ENCODE data around the gene HSBP1L1. TPM values are rescaled to one million over a fixed set of nuclear protein-coding genes. Genes with fewer than 3 reads are reported as not detected.

Gene HSBP1L1
- polyA plus RNA-seq, 1 of the 3 experiments (the other 2 are of a cell fraction): 7.4 TPM

- CTCF ChIA-PET: interaction anchor here (0.7 to 1.0 kb wide), 2 partner anchors 11 to 15 kb away, joined by 3 read pairs; no protein-coding TSS in a partner anchor
- no peaks in the 10 kb centered on the region for H3K27me3 ChIP-seq (ENCODE audit: insufficient read depth)
- H3K79me2 ChIP-seq (ENCODE audit: insufficient read depth): no peaks in the 10 kb centered on the region; the same call in 1 of the 2 replicates
- TF ChIP-seq NFIC (IDR thresholded peaks at IDR 0.05; ENCODE audit: borderline replicate concordance) (peak; percentile 62), USF2 (IDR thresholded peaks at IDR 0.05; ENCODE audit: borderline replicate concordance, low read depth, low read length) (no peak)
- DNase-seq: peak; percentile 58
- peaks cover 0 to 12% of the 10 kb centered on the region in 2 experiments; a peak in 1 of 4 replicates for H3K4me1 ChIP-seq (ENCODE audit: control insufficient read depth in 1 of 2, insufficient read depth in 2 of 2, low read depth in 1 of 2, low read length in 1 of 2)
- H3K4me2 ChIP-seq: peak overlapping the region; percentile 79
- no peaks in the 10 kb centered on the region for H3K9me3 ChIP-seq
- no peak overlapping the region; the same call in 1 of the 2 replicates for H3K9ac ChIP-seq
- no peaks in the 10 kb centered on the region for H4K20me1 ChIP-seq (ENCODE audit: insufficient read depth)
- 60% methylated on average over 15 of the region's 24 CpGs for WGBS (ENCODE audit: low lambda C conversion rate)
- H3K27ac ChIP-seq (ENCODE audit: low read depth in 2 of 2, low read length in 1 of 2): no peak overlapping the region
- H2AFZ ChIP-seq (ENCODE audit: low read depth): no peak overlapping the region
- H3K9me2 ChIP-seq: no peaks in the 10 kb centered on the region
- peaks cover 6% of the 10 kb centered on the region for H3F3A ChIP-seq (replicated peaks; ENCODE audit: insufficient read depth)
- H3K4me3 ChIP-seq (ENCODE audit: low read depth in 2 of 2, low read length in 1 of 2): peak overlapping the region in 1 of 2 experiments; percentile 56; a peak in 3 of 4 replicates
- peaks cover 0 to 6% of the 10 kb centered on the region in 2 experiments for H3K36me3 ChIP-seq (replicated peaks in 1 of 2; ENCODE audit: control insufficient read depth in 1 of 2, insufficient read depth in 2 of 2, low read length in 1 of 2)
- POLR2A ChIA-PET: no interaction called here
Measured at GRCh38 chr18:79965119-79965902, 868 bp downstream of the HSBP1L1 start.

GRCh38 chr18:79970419-79971133 is 6.1 kb downstream of the HSBP1L1 start:
- Histone ChIP-seq H3F3A (replicated peaks; ENCODE audit: insufficient read depth) (peaks cover 10% of the 10 kb centered on the region), H3K27ac (ENCODE audit: low read depth in 2 of 2, low read length in 1 of 2) (no peak overlapping the region), H3K9me3 (no peaks in the 10 kb centered on the region), H2AFZ (ENCODE audit: low read depth) (no peak overlapping the region), H4K20me1 (ENCODE audit: insufficient read depth) (peaks cover 21% of the 10 kb centered on the region; the same call in 1 of the 2 replicates), H3K36me3 (replicated peaks in 1 of 2; ENCODE audit: control insufficient read depth in 1 of 2, insufficient read depth in 2 of 2, low read length in 1 of 2) (peaks cover 19 to 45% of the 10 kb centered on the region in 2 experiments), H3K4me3 (ENCODE audit: low read depth in 2 of 2, low read length in 1 of 2) (no peak overlapping the region), H3K9ac (no peak overlapping the region), H3K4me1 (ENCODE audit: control insufficient read depth in 1 of 2, insufficient read depth in 2 of 2, low read depth in 1 of 2, low read length in 1 of 2) (peaks cover 0 to under 1% of the 10 kb centered on the region in 2 experiments; a peak in 1 of 4 replicates), H3K9me2 (no peaks in the 10 kb centered on the region), H3K4me2 (no peak overlapping the region), H3K27me3 (ENCODE audit: insufficient read depth) (no peaks in the 10 kb centered on the region), H3K79me2 (ENCODE audit: insufficient read depth) (peaks cover 37% of the 10 kb centered on the region)
- ChIA-PET CTCF (interaction anchor here (0.9 kb wide), 1 partner anchor 11 kb away, joined by 3 read pairs; no protein-coding TSS in a partner anchor), POLR2A (no interaction called here)
- TF ChIP-seq MEF2A (IDR thresholded peaks at IDR 0.05; ENCODE audit: borderline replicate concordance, low read depth) (no peak), IRF3 (IDR thresholded peaks at IDR 0.05; ENCODE audit: low read depth, low read length) (no peak), REST (IDR thresholded peaks at IDR 0.05; ENCODE audit: low read depth, low read length) (no peak), EP300 (IDR thresholded peaks at IDR 0.05; ENCODE audit: borderline replicate concordance in 1 of 2, low read depth in 1 of 2, low read length in 1 of 2) (no peak), NRF1 (IDR thresholded peaks at IDR 0.05; ENCODE audit: low read depth, low read length) (no peak), NFIC (IDR thresholded peaks at IDR 0.05; ENCODE audit: borderline replicate concordance) (no peak), RXRA (IDR thresholded peaks at IDR 0.05; ENCODE audit: borderline replicate concordance, low read depth) (no peak), RAD21 (IDR thresholded peaks at IDR 0.05; ENCODE audit: low read length) (no peak), USF2 (IDR thresholded peaks at IDR 0.05; ENCODE audit: borderline replicate concordance, low read depth, low read length) (no peak), PBX3 (IDR thresholded peaks at IDR 0.05) (no peak), TEAD4 (IDR thresholded peaks at IDR 0.05; ENCODE audit: borderline replicate concordance, insufficient read depth) (no peak), JUND (IDR thresholded peaks at IDR 0.05) (no peak), USF1 (IDR thresholded peaks at IDR 0.05; ENCODE audit: borderline replicate concordance, low read depth) (no peak), TAF1 (IDR thresholded peaks at IDR 0.05; ENCODE audit: borderline replicate concordance, low read depth, low read length) (no peak)
- WGBS (ENCODE audit: low lambda C conversion rate): 96% methylated on average over 12 of the region's 12 CpGs
- no peak for DNase-seq
